ENCODE data around the gene ZBTB7C. TPM values are rescaled to one million over a fixed set of nuclear protein-coding genes. Genes with fewer than 3 reads are reported as not detected.

ZBTB7C gene
- total and polyA plus RNA-seq, 4 donors, result 0.19 to 1.1 (median 0.45) TPM

- TF ChIP-seq, protein P1, sequence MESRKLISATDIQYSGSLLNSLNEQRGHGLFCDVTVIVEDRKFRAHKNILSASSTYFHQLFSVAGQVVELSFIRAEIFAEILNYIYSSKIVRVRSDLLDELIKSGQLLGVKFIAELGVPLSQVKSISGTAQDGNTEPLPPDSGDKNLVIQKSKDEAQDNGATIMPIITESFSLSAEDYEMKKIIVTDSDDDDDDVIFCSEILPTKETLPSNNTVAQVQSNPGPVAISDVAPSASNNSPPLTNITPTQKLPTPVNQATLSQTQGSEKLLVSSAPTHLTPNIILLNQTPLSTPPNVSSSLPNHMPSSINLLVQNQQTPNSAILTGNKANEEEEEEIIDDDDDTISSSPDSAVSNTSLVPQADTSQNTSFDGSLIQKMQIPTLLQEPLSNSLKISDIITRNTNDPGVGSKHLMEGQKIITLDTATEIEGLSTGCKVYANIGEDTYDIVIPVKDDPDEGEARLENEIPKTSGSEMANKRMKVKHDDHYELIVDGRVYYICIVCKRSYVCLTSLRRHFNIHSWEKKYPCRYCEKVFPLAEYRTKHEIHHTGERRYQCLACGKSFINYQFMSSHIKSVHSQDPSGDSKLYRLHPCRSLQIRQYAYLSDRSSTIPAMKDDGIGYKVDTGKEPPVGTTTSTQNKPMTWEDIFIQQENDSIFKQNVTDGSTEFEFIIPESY (IDR thresholded peaks at IDR 0.05), result no peak
- TF ChIP-seq YY1 (IDR thresholded peaks at IDR 0.05) (no peak), EGR1 (IDR thresholded peaks at IDR 0.05; ENCODE audit: low read depth in 2 of 2) (no peak), TAF1 (conservative IDR thresholded peaks at IDR 0.05) (no peak), NR2F2 (IDR thresholded peaks at IDR 0.05) (no peak)
Measured at GRCh38 chr18:48363175-48363574, 46.0 kb downstream of the ZBTB7C start (continued).

DNA sequence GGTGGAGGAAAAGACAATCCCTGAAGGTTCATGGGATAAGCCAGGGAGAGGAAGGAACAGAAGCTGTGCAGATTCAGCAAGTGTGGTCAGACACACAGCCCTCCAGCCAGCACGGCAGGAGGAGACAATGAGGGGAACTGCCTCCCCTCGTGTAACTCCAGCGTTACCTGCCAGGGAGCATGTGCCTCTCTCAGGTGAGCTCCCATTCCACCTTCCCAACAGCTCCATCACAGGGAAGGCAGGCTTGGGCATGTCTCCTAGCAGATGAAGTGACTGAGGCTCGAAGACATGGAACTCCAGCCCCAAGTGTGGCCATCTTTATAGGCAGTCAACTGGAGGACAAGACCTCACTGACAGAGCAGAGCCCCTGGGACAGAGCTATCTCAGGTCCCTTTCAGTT lies 47.4 kb downstream of the ZBTB7C start:
- Histone ChIP-seq H3K4me3 (ENCODE audit: low read depth in 1 of 3, low read length in 3 of 3) (no peak overlapping the region), H3K27me3 (ENCODE audit: control insufficient read depth in 4 of 4, insufficient read depth in 4 of 4, low read length in 3 of 4) (no peaks in the 10 kb centered on the region), H3K27ac (ENCODE audit: low read depth in 1 of 2, low read length in 2 of 2) (no peak overlapping the region), H3K9me3 (ENCODE audit: control insufficient read depth in 4 of 4, low read length in 3 of 4) (peaks cover 0 to 3% (median 0%) of the 10 kb centered on the region in 4 donors), H3K9ac (ENCODE audit: low read depth in 1 of 2, low read length in 2 of 2) (no peak overlapping the region), H3K4me1 (ENCODE audit: control insufficient read depth in 4 of 4, insufficient read depth in 4 of 4, low read length in 3 of 4) (no peaks in the 10 kb centered on the region), H3K36me3 (ENCODE audit: control insufficient read depth in 4 of 4, insufficient read depth in 3 of 4, low read depth in 1 of 4, low read length in 3 of 4) (no peaks in the 10 kb centered on the region)
- TF ChIP-seq HNF4G (IDR thresholded peaks at IDR 0.05) (no peak), RAD21 (IDR thresholded peaks at IDR 0.05) (no peak), SP1 (IDR thresholded peaks at IDR 0.05) (no peak), RXRA (IDR thresholded peaks at IDR 0.05) (no peak), YY1 (IDR thresholded peaks at IDR 0.05) (no peak), TAF1 (conservative IDR thresholded peaks at IDR 0.05) (no peak), FOXA1 (IDR thresholded peaks at IDR 0.05) (no peak), CTCF (IDR thresholded peaks at IDR 0.05; ENCODE audit: low read depth, low read length, missing input control) (no peak), HNF4A (conservative IDR thresholded peaks at IDR 0.05) (no peak), MAX (IDR thresholded peaks at IDR 0.05) (no peak), NR2F2 (IDR thresholded peaks at IDR 0.05) (no peak), FOXA2 (IDR thresholded peaks at IDR 0.05) (no peak), EGR1 (IDR thresholded peaks at IDR 0.05; ENCODE audit: low read depth in 2 of 2) (no peak), JUND (IDR thresholded peaks at IDR 0.05) (no peak), GABPA (IDR thresholded peaks at IDR 0.05 in 1 of 2, conservative IDR thresholded peaks at IDR 0.05 in 1 of 2) (no peak)
- TF ChIP-seq, protein P2, sequence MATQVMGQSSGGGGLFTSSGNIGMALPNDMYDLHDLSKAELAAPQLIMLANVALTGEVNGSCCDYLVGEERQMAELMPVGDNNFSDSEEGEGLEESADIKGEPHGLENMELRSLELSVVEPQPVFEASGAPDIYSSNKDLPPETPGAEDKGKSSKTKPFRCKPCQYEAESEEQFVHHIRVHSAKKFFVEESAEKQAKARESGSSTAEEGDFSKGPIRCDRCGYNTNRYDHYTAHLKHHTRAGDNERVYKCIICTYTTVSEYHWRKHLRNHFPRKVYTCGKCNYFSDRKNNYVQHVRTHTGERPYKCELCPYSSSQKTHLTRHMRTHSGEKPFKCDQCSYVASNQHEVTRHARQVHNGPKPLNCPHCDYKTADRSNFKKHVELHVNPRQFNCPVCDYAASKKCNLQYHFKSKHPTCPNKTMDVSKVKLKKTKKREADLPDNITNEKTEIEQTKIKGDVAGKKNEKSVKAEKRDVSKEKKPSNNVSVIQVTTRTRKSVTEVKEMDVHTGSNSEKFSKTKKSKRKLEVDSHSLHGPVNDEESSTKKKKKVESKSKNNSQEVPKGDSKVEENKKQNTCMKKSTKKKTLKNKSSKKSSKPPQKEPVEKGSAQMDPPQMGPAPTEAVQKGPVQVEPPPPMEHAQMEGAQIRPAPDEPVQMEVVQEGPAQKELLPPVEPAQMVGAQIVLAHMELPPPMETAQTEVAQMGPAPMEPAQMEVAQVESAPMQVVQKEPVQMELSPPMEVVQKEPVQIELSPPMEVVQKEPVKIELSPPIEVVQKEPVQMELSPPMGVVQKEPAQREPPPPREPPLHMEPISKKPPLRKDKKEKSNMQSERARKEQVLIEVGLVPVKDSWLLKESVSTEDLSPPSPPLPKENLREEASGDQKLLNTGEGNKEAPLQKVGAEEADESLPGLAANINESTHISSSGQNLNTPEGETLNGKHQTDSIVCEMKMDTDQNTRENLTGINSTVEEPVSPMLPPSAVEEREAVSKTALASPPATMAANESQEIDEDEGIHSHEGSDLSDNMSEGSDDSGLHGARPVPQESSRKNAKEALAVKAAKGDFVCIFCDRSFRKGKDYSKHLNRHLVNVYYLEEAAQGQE (IDR thresholded peaks at IDR 0.05), result no peak
- TF ChIP-seq, protein P3, sequence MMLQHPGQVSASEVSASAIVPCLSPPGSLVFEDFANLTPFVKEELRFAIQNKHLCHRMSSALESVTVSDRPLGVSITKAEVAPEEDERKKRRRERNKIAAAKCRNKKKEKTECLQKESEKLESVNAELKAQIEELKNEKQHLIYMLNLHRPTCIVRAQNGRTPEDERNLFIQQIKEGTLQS (IDR thresholded peaks at IDR 0.05), result no peak
- TF ChIP-seq, protein P1 (IDR thresholded peaks at IDR 0.05), result no peak
- WGBS, result 81% methylated on average over 4 of the region's 4 CpGs
- DNase-seq (ENCODE audit: low spot score), result no peak

Data from liver (tissue), 9 donors.